ENCODE results near the gene MMP24.
A peak's percentile ranks its signal among the peaks of the same experiment; 100 is the strongest.
"Not testable (repeated sequence)": the region's sequence is repeated elsewhere in the genome, so short reads cannot be mapped to it uniquely, and the experiment has no call there.

MMP24 gene

DNA sequence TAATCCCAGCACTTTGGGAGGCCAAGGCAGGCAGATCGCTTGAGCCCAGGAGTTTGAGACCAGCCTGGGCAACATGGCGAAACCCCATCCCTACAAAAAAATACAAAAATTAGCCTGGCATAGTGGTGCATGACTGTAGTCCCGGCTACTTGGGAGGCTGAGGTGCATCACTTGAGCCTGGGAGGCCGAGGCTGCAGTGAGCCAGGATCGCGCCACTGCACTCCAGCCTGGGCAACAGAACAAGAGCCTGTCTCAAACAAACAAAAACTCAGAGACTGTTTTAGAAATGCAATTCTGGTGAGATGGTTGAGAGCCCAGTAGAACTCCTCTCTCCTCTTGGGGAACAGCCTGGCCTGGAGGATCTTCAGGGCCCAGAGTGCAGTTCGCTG lies 89.1 kb downstream of the MMP24 start:
- not testable (repeated sequence) for DNase-seq

DNA sequence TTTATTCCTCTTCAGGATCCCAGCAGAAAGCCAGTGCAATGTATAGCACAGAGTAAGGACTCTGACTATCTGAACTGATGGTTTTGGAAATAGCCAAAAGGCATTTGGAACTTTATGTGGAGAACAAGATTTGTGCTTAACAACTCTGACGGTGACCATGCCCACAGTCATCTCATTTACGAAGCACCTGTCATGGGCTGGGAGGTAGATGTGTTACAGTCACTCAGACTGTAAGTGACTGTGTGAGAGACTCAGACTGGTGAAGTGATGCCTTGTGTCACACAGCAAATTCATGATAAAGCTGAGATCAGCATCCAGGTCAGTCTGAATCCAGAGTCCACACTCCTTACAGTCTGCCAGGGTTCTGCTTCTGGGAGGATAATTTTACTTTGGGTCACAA lies 89.6 kb downstream of the MMP24 start:
- DNase-seq, result no peak

DNA sequence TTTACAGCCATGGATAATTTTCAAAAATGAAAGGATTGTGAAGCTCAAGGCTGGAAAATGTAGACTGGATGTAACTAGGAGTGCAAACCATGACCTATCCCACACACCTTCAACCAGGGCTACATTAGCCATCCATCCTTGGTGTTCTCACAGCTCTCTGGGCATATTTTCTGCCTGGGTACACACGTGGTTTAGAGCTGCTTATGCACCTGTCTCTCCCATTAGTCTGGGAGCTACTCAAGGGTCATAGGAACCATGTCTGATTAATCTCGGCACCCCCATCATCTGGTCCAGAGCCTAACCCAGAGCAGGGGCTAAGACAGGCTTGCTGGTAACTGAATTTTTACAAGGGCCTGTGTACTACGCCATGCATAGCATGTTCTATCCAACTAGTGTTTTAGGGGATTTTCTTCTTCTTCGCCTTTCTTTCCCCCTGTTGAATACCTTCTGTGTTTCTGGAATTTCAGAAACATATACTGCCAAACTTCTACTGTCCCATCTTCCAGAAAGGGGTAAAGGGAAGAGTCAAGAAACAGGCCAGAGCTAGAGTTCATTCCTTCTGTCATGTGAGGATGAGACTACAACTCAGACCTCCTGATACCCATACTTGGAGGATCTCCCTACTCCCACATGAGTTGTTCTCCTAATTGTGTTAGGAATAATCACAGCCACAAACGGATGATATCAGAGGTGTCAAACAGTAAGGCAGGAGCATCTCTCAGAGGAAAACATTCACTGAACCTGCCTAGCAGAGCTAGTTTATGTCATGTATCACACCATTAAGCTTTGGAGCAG lies 91.1 kb downstream of the MMP24 start:
- no peak for DNase-seq

GRCh38 chr20:35318502-35319157 lies 92.1 kb downstream of the MMP24 start:
- peak; percentile 81 for DNase-seq

GRCh38 chr20:35319192-35319870 lies 92.8 kb downstream of the MMP24 start:
- peak; percentile 95 for DNase-seq

DNA sequence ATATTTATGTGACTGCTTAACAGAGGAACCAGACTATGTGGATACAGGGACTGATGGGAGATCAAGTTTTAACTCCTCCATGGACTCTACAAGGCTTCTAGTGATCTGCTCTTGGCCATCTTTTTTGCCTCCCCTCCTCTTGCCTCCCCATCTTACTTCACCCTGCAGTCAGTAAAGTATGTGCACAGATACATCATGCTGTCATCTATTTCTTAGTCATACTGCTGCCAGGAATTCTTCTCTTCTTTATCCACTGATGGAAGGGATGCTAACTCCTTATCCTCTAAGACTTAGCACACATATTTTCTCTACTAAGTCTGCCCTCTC lies 93.3 kb downstream of the MMP24 start:
- peak; percentile 38 for DNase-seq

- peak; percentile 30 for DNase-seq
These were observed 94.1 kb downstream of the MMP24 start for GRCh38 chr20:35320396-35321126.

DNA sequence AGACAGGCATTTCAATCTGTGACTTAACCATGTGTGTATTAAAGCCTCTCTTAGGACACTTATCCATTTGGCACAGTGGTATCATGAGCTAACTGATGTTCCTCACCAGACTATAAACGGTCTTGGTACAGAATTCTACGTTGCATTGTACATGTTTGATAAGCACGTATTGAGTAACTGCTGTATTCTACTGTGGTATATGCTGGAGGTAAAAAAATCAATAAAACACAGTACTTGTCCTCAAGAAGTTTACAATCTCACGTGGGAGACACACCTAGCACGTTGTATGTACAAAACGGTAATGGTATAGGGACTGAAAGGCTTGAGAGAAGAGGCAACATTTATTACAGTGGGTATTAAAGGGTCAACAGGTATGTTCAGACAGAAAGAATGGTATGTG lies 98.9 kb downstream of the MMP24 start:
- DNase-seq, result no peak

DNA sequence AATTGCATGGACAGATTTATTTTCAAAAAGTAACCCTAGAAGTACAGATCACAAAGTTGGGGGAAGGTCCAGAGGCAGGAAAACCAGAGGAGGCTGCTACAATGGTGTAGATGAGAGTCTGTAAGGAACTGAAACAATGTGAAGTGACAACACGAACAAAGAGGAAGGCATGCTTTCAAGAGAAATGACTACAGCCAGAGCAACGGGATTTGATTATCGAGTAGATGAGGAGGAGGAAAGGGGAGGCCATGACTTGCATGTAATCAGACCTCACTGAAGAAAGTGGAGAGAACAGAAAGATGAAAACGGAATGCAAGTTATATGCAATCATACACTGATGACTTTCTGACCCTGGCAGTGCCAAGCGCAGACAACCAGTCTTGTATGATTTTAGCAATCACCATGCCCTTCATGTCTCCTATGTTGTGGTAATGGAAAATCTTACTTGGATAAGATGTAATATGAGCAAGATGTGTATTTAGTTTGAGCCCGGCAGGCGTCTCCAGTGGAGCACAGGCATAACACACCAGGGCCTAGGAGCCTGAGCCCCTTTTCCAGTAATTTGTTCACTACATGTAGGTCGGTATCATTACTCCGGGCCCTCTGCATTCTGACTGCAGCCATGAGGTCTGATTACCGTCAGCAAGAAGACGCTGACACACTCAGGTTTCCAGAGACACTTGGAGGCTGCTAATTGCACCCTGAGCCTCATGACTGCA lies 99.7 kb downstream of the MMP24 start:
- DNase-seq, result no peak

Data from NCI-H69 (cell line).